GM19193 (cell line): ENCODE results near the gene NOL3.

Source experiments
- POLR2A ChIP-seq: IDR thresholded peaks from 4 replicates; pipeline ENCODE4 v1.6.1; 2011; ENCODE audit not compliant: insufficient read depth, insufficient read length; ENCODE audit errors: extremely low read depth

The NOL3 gene

GRCh38 chr16:67163164-67163998 is 7.0 kb upstream of the NOL3 start:
- TF ChIP-seq POLR2A, result no peak

DNA sequence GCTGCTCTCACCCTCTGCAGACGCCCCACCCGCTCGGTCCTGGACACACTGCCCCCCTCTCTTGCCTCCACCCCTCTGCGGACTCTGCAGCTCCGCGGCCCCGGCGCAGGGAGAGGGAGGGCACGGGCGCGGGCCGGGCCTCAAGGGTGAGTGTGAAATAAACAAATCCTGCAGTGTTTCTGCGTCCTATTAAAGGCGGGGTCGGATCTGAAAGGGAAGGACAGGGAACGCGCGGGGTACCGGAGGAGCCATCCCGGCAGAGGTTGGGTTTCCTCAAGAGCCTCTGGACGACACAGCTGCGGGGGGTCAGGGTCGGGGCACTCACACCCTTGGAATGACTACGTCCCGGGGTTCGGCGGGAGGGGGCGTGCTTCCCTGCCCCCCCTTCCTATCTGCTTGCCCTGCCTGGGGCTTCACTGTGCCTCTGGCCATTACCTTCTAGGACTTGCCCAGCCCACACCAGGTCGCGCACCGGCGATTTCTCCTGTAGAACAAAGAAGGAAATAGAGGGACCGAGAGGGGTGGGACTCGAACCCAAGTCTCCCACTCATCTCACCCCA is 6.3 kb upstream of the NOL3 start:
- TF ChIP-seq POLR2A, result no peak

DNA sequence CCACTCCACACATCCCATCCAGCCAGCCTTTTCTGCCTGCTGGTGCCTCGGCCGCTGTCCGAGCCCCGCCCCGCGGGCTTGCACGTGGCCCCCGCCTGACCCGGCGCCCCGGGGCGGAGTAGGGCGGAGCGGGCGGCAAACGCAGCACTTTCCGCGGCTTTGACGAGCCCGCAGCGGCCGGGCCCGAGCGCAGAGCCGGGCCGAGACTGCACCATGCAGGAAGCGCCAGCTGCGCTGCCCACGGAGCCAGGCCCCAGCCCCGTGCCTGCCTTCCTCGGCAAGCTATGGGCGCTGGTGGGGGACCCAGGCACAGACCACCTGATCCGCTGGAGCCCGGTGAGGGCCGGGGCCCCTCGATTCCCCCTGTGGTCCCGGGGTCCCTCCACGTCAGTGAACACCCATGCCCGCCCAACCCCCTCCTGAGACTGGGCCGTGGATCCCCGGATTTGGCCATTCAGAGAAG is 5.7 kb upstream of the NOL3 start, which contains the start of gene HSF4:
TSS of gene HSF4 (plus strand) at position 147 of the 463 bp plus-strand sequence. CDS start at position 214, 67 bp downstream.
- TF ChIP-seq POLR2A, result no peak

GRCh38 chr16:67165121-67166078 is 4.9 kb upstream of the NOL3 start:
- no peak for TF ChIP-seq POLR2A

DNA sequence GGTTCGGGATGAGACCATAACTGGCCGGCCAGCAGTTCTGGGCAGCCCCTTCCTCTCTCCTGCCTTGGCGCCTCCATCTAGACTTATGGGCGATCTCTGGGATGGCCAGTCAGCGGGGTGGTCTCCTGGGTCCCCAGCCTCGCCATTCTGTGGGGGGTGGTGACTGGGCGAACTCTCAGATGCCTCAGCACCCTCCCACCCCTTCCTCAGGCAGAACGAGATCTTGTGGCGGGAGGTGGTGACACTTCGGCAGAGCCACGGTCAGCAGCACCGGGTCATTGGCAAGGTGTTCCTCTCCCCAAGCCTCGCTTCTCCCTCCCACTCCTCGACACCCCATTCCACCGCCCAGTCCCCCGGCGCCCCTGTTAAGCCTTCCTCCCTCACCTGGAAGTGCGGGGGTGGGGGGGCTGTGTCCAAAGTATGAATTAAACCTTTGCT is 4.2 kb upstream of the NOL3 start:
- TF ChIP-seq POLR2A, result no peak

DNA sequence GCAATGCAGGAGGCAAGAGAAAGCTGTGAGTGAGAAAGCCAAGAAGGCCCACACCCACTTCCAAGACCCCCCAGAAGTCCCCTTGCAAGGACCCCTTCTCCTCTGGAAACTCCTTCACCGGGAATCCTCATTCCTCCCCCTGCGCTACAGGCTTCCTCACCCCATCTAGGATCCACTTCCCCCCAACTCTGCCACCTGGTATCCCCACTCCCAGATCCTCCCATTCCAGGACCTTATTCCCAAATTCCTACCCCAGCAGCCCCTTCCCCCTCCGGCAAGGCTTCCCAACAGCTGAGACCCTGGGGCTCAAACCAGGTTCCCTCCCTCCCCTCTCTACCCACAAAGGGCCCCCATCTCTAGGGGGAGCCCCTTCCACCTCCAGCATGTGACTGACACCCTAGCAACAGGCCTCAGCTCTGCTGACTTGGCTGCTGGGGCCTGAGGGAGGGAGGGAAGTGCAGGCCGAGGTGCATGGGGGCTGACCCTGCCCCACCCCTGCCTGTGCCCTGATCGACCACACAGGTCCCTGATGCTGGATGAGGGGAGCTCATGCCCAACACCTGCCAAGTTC is 3.7 kb upstream of the NOL3 start:
- no peak for TF ChIP-seq POLR2A

- no peak for TF ChIP-seq POLR2A
Measured at GRCh38 chr16:67167588-67167987, 2.8 kb upstream of the NOL3 start.

GRCh38 chr16:67169011-67169451 is 1.3 kb upstream of the NOL3 start:
- TF ChIP-seq POLR2A, result no peak

DNA sequence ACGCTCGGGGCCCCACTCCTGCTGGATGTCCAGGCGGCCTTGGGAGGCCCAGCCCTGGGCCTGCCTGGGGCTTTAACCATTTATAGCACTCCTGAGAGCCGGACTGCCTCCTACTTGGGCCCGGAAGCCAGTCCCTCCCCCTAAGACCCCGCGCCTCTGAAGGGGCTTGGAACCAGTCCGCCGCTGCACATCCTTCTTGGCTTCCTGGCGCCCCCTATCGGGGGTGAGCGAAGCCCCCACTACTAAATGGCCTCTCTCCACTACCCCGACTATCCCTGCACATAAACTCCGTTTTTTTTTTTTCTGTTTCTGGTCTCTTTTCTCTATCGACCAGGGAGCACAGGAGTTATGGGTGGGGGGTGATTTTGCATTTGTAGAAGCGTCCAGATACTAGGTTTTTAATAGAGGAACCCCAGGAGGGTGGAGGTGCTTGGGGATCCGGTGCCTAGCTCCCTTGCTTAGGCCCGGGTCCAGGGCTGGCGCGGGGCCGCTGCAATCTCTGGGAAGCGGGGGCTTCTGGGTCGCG is 633 bp upstream of the NOL3 start:
- no peak for TF ChIP-seq POLR2A

GRCh38 chr16:67170949-67171649 is 761 bp downstream of the NOL3 start:
- TF ChIP-seq POLR2A, result no peak

GRCh38 chr16:67173323-67173722 is 3.0 kb downstream of the NOL3 start:
- no peak for TF ChIP-seq POLR2A

DNA sequence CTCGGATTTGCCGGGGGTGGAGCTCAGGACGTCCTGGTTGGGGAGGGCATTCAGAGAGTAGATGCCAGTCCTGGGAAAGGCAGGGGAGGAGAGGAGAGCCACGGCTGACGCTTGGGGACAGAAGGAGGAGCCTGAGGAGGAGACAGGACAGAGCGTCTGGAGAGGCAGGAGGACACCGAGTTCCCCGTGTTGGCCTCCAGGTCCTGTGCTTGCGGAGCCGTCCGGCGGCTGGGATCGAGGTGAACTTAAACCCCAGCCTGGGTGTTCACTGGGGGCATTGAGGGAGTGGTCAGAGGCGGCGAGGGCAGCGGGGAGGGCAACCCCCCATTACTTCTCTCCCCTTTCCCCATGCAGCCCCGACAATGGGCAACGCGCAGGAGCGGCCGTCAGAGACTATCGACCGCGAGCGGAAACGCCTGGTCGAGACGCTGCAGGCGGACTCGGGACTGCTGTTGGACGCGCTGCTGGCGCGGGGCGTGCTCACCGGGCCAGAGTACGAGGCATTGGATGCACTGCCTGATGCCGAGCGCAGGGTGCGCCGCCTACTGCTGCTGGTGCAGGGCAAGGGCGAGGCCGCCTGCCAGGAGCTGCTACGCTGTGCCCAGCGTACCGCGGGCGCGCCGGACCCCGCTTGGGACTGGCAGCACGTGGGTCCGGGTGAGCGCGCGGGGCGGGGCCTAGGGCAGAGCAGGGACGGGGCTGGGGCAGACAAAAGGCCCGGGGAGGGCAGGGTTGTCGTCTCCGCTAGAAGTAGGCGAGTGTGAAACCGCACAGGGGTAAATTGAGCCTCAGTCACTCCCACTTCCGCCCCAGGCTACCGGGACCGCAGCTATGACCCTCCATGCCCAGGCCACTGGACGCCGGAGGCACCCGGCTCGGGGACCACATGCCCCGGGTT is 3.7 kb downstream of the NOL3 start:
- no peak for TF ChIP-seq POLR2A

DNA sequence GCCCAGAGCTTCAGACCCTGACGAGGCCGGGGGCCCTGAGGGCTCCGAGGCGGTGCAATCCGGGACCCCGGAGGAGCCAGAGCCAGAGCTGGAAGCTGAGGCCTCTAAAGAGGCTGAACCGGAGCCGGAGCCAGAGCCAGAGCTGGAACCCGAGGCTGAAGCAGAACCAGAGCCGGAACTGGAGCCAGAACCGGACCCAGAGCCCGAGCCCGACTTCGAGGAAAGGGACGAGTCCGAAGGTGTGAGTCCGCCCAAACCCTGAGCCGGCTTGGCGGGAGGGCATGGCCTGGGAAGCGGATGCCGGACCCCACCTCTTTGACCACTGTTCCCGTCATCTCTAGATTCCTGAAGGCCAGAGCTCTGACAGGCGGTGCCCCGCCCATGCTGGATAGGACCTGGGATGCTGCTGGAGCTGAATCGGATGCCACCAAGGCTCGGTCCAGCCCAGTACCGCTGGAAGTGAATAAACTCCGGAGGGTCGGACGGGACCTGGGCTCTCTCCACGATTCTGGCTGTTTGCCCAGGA is 4.4 kb downstream of the NOL3 start:
- TF ChIP-seq POLR2A, result no peak

- TF ChIP-seq POLR2A, result no peak
Measured at GRCh38 chr16:67176662-67177061, 6.3 kb downstream of the NOL3 start.
